Right lobe of liver (tissue), 4 donors: ENCODE data around the gene PTGFRN.

Source experiments
- POLR2A ChIP-seq: fragments of 450-650 bp; IDR thresholded peaks from one replicate; pipeline ENCODE4 v1.6.1; 2017; ENCODE audit warnings: antibody characterized with exemption, mild to moderate bottlenecking
- TF ChIP-seq, protein P1 (sequence below), 4 donors: fragments of 200-600 bp in 3 of 4; fragments of 450-650 bp in 1 of 4; IDR thresholded peaks; one replicate each; pipeline versions ENCODE4 v1.5.1 to v1.8.0; 2016 to 2022; ENCODE audit warnings: antibody characterized with exemption in 4 of 4, mild to moderate bottlenecking in 2 of 4
- donor health status: DM: no; HTN: no; CAD: no.
- donor health status: DM: no; HTN: no; CAD: no.
- donor health status: DM: no; HTN: yes; CAD: no.

DNA sequence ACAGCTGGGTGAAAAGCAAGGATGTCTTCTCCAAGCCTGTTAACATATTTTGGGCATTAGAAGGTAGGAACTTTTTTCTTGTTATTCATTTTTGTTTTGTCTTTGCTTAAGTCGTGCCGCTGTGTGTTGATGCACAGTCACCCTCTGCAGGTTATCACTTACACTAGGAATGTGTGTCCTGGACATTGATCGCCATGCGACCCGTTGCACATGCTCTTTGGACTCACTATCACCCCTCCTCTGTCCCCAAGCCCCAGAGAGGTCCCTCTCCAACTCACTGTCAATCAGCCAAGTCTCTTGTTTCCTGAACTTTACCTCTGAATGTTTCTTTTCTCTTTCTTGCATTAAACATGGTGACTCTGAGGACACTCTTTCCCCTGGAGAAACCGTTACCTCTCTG, 51.9 kb downstream of the PTGFRN start:
- TF ChIP-seq POLR2A = no peak
- TF ChIP-seq, protein P1, sequence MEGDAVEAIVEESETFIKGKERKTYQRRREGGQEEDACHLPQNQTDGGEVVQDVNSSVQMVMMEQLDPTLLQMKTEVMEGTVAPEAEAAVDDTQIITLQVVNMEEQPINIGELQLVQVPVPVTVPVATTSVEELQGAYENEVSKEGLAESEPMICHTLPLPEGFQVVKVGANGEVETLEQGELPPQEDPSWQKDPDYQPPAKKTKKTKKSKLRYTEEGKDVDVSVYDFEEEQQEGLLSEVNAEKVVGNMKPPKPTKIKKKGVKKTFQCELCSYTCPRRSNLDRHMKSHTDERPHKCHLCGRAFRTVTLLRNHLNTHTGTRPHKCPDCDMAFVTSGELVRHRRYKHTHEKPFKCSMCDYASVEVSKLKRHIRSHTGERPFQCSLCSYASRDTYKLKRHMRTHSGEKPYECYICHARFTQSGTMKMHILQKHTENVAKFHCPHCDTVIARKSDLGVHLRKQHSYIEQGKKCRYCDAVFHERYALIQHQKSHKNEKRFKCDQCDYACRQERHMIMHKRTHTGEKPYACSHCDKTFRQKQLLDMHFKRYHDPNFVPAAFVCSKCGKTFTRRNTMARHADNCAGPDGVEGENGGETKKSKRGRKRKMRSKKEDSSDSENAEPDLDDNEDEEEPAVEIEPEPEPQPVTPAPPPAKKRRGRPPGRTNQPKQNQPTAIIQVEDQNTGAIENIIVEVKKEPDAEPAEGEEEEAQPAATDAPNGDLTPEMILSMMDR (IDR thresholded peaks at IDR 0.05) = no peak
